ENCODE results near the gene ADAMTS17.

- TF ChIP-seq CTCF (IDR thresholded peaks at IDR 0.05) (no peak), EZH2 (IDR thresholded peaks at IDR 0.05) (no peak), EZH2phosphoT487 (IDR thresholded peaks at IDR 0.05) (no peak)
Measured at GRCh38 chr15:100111125-100112060, 230.4 kb downstream of the ADAMTS17 start.

Measured in neural progenitor cell (in vitro differentiated cells).